HG02623 (cell line): ENCODE results near the gene PM20D1.

Source experiments
- ATAC-seq: cut with Tn5 transposase; IDR thresholded peaks from one replicate; pipeline ENCODE4 v1.9.1; 2021; ENCODE audit warnings: moderate library complexity; ENCODE audit not compliant: unreplicated experiment

The PM20D1 gene

DNA sequence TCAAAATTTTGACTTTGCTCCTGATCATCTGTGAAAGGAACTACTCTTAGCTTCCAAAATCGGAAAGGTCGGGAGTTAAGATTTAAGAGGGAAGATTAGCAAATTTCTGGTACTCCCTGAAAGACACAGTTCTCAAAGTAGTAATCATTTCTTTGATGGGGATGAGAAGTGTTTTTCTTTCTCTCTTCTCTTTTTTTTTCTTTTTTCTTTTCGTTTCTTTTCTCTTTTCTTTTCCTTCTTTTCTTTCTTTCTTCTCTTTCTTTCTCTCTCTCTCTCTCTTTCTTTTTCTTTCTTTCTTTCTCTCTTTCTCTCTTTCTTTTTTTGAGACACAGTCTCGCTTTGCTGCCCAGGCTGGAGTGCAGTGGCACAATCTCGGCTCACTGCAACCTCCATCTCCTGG, 69.6 kb downstream of the PM20D1 start:
- ATAC-seq = no peak
